Neural progenitor cell (in vitro differentiated cells): ENCODE results near the gene FUZ.

Experiments used
- CTCF ChIP-seq: fragments of 200-600 bp; sonication (generic); IDR thresholded peaks from 2 replicates; pipeline ENCODE4 v1.5.1; 2017; ENCODE audit warnings: antibody characterized with exemption, mild to moderate bottlenecking
- EZH2 ChIP-seq: fragments of 200-600 bp; sonication (generic); IDR thresholded peaks from 2 replicates; pipeline ENCODE4 v1.6.1; 2017; ENCODE audit warnings: antibody characterized with exemption, mild to moderate bottlenecking, moderate library complexity

- TF ChIP-seq EZH2 (no peak), CTCF (no peak)
These were observed 7.0 kb upstream of the FUZ start for GRCh38 chr19:49820125-49820524.
